Activated CD4-positive, alpha-beta T cell treated with anti-CD3 and anti-CD28 coated beads, Interleukin-2, amount 10 ng/mL, durations not matched to agents 24 days and 14 days (primary cell): ENCODE data around the gene DLX5. TPM values are rescaled to one million over a fixed set of nuclear protein-coding genes. Genes with fewer than 3 reads are reported as not detected.

Source experiments
- DNase-seq: peaks from one replicate; pipeline ENCODE4 v3.0.0; 2022
- H3K27ac Mint-ChIP-seq: one replicate; pipeline ENCODE4 v1.8.0; 2022; ENCODE audit warnings: mild to moderate bottlenecking, mixed read lengths
- H3K27me3 Mint-ChIP-seq: one replicate; pipeline ENCODE4 v1.8.0; 2022; ENCODE audit warnings: mixed read lengths
- H3K36me3 Mint-ChIP-seq: one replicate; pipeline ENCODE4 v1.8.0; 2022; ENCODE audit warnings: low read depth, mild to moderate bottlenecking, mixed read lengths
- H3K4me1 Mint-ChIP-seq: one replicate; pipeline ENCODE4 v1.8.0; 2021; ENCODE audit warnings: mixed read lengths
- H3K4me3 Mint-ChIP-seq: one replicate; pipeline ENCODE4 v1.8.0; 2022; ENCODE audit warnings: mild to moderate bottlenecking, moderate library complexity, mixed read lengths
- H3K9me3 Mint-ChIP-seq: one replicate; pipeline ENCODE4 v1.8.0; 2021; ENCODE audit warnings: mixed read lengths
- intact Hi-C: fragments of 100-400 bp; cut with micrococcal nuclease; formaldehyde crosslinking; loops from one replicate; pipeline ENCODE4 v1.15.1; 2023
- total RNA-seq: library from RNA; stranded (reverse); gene quantifications from 2 replicates; pipeline ENCODE4 v1.2.3, GENCODE V29; 2022

The DLX5 gene
- total RNA-seq, 1 donor from 2014 or later, result not detected

DNA sequence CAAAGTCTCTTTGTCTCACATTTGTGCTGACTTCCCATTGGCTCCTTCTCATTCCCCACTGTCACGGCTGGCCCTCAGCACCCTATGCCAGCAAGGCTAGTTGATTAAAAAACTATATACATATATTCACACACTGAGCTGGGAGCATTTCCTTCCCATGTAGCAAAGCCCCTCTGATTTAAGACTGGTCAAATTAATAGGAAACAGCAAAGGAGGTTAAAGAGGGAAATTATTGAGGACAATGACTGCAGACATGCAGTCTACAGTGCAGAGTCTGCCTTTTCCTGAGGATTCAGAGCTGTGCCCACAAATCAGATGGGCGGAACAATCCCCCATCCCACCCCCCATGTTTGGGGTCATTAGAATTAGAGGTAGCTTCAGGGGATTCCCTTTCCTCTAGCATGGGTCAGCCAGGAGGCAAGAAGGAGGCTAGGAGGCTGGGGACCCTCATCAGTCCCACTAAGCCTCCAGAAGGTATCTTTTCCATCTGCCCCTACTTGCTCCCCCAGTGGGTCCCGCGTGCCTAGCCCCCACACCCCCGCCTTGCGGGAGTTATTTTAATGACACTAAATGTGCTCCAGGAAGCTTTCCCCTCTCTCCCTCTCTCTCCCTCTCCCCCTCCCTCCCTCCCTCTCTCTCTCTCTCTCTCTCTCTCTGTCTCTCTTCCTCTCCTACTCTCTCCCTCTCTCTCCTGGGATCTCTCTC lies 29.1 kb downstream of the DLX5 start:
- Mint-ChIP-seq H3K27ac (no peak overlapping the region), H3K4me1 (peaks cover 2% of the 10 kb centered on the region), H3K9me3 (peaks cover 21% of the 10 kb centered on the region), H3K27me3 (peaks cover 92% of the 10 kb centered on the region), H3K36me3 (no peaks in the 10 kb centered on the region), H3K4me3 (no peak overlapping the region)
- no peak for DNase-seq
- intact Hi-C loops, result no loop called here

DNA sequence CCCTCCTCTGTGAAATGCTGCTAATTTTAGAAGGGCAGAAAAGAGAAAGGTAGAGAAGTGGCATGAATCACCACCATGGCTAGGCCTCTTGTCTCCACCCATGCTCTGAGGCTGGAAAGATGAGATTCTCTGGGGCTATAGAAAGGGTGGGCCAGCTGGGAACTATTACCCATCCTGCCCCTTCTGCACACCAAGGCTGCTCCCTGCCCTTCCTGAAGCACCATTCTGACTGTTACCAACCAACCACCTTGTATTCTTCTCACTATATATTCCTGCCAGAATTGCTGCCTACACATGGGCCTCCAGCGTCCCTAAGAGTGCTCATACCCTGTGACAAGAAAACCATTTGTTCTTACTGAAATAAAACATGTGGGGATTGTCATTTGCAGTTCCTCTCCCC lies 30.7 kb downstream of the DLX5 start:
- peaks cover 14% of the 10 kb centered on the region for H3K9me3 Mint-ChIP-seq
- no peak overlapping the region for H3K27ac Mint-ChIP-seq
- no peak for DNase-seq
- intact Hi-C loops, result loop anchor here (5.0 kb wide), 2 partner anchors 33 to 738 kb away; partner anchors contain the start of gene TAC1
- no peak overlapping the region for H3K4me3 Mint-ChIP-seq
- peaks cover 88% of the 10 kb centered on the region for H3K27me3 Mint-ChIP-seq
- H3K4me1 Mint-ChIP-seq, result peaks cover 2% of the 10 kb centered on the region
- no peaks in the 10 kb centered on the region for H3K36me3 Mint-ChIP-seq

DNA sequence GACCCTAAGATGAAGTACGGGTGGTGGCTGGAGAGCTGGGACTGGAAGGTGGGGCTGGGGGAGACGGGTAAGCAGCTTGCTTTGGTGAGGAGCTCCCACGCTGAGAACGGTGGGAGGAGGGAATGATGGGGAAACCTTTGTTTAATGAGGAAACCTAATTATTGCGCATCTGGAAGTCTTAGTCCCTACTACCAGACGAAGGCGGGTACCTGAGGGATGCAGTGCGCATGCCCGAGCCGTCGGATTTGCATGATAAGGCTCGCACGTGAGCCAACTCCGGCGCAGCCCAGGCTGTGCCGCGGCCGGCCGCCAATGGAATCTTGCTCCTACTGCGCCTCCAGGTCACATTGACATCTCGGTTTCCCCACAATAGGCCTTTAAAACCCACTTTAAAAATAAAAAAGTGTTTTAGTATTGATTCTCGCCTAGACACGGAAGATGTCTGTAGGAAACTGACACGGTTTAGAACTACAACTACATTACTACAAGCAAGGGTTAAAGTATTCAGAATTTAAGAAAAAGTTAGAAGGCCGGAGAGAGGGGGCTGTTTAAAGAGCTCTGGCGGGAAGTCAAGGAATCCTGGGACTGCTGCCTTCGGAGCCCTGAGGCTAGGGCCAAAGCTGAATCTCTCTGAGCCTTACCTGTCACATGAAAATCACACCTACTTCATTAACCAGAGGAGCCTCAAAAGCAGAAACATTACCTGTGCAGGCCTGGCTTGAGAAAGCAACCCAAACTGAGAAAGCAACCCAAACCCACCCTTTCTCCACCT lies 31.4 kb downstream of the DLX5 start:
- DNase-seq, result no peak
- peaks cover 12% of the 10 kb centered on the region for H3K9me3 Mint-ChIP-seq
- H3K36me3 Mint-ChIP-seq, result no peaks in the 10 kb centered on the region
- H3K27me3 Mint-ChIP-seq, result peaks cover 87% of the 10 kb centered on the region
- H3K4me1 Mint-ChIP-seq, result peaks cover 2% of the 10 kb centered on the region
- H3K27ac Mint-ChIP-seq, result no peak overlapping the region
- no peak overlapping the region for H3K4me3 Mint-ChIP-seq
- intact Hi-C loops, result loop anchor here (5.0 kb wide), 2 partner anchors 34 to 739 kb away; partner anchors contain the start of gene TAC1

DNA sequence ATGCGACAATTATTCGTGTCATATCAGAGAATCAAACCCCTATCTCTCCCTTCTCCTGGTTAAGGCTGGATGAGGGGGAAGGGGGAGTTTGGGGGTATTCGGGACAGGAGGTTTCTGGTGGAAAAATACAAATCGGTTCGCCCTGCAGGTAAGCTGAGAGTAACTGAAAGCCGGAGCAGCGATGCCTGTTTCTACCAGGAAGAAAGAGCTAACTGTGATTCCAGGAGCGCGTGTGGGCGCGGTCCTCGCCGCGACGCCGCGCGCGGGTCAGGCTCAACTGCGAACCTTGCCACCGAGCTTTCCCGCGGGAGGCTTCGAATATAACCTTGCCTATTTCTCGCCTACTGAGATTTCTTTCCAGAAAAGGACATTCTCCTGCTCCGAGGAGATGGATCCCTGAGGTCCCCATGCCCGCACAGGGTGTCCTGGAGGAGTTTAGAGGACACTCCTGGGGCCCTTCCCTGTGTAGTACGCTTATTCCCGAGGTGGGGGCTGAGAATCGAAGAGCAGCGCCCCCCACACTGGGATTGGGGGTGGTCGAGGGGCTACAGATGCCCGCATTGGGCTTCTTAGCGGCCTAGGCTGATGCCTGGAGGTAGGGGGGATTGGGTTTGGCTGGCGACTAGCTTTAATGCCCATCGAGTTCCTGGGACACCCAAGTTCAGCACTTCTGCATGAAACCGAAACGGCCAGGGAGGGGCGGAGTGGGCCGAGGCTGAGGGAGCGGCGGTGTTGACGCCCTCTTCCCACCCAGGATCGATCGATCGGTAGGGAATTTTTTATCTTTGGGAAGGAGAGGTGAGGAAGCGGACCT lies 32.2 kb downstream of the DLX5 start:
- intact Hi-C loops, result loop anchor here (5.0 kb wide), 2 partner anchors 35 to 740 kb away; partner anchors contain the start of gene TAC1
- Mint-ChIP-seq H3K27me3 (peaks cover 85% of the 10 kb centered on the region), H3K27ac (no peak overlapping the region), H3K9me3 (peaks cover 8% of the 10 kb centered on the region), H3K36me3 (no peaks in the 10 kb centered on the region), H3K4me3 (no peak overlapping the region), H3K4me1 (peaks cover 2% of the 10 kb centered on the region)
- DNase-seq, result no peak

GRCh38 chr7:96991546-96992191 lies 33.0 kb downstream of the DLX5 start:
- Mint-ChIP-seq H3K36me3 (no peaks in the 10 kb centered on the region), H3K27me3 (peaks cover 83% of the 10 kb centered on the region), H3K4me3 (no peak overlapping the region), H3K27ac (no peak overlapping the region), H3K4me1 (peaks cover 2% of the 10 kb centered on the region), H3K9me3 (peaks cover 5% of the 10 kb centered on the region)
- intact Hi-C loops, result loop anchor here (2.0 to 5.0 kb wide), 3 partner anchors 15 to 741 kb away; partner anchors contain the start of gene TAC1
- DNase-seq, result no peak

- Mint-ChIP-seq H3K27me3 (peaks cover 76% of the 10 kb centered on the region), H3K4me3 (no peak overlapping the region), H3K4me1 (peaks cover 2% of the 10 kb centered on the region), H3K36me3 (no peaks in the 10 kb centered on the region), H3K27ac (no peak overlapping the region), H3K9me3 (peaks cover 5% of the 10 kb centered on the region)
- intact Hi-C loops, result loop anchor here (2.0 to 5.0 kb wide), 3 partner anchors 17 to 742 kb away; partner anchors contain the start of gene TAC1
- DNase-seq, result no peak
Measured at GRCh38 chr7:96989859-96990317, 34.7 kb downstream of the DLX5 start.

GRCh38 chr7:96989241-96989858 lies 35.3 kb downstream of the DLX5 start:
- DNase-seq, result no peak
- H3K27ac Mint-ChIP-seq, result no peak overlapping the region
- H3K4me1 Mint-ChIP-seq, result peaks cover 2% of the 10 kb centered on the region
- peaks cover 72% of the 10 kb centered on the region for H3K27me3 Mint-ChIP-seq
- H3K9me3 Mint-ChIP-seq, result peaks cover 5% of the 10 kb centered on the region
- H3K36me3 Mint-ChIP-seq, result no peaks in the 10 kb centered on the region
- H3K4me3 Mint-ChIP-seq, result no peak overlapping the region
- intact Hi-C loops, result no loop called here

DNA sequence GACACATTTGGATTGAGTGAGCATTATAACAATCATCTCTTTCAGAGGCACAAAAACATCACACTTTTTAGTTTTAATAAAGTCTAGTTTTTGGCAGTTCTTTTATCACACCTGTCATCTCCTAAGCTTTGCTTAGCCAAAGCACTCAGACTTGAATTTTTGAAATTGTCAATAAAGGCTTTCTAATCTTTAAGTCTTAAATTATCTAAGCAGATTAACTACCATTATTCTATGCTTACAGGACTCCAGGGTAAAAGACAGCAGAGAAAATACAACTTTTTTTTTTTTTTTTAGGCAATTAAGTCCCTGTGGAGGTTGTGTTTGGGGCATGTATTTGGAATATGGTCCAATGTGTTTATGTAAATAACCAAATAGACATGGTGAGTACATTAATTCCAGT lies 36.9 kb downstream of the DLX5 start:
- peaks cover 56% of the 10 kb centered on the region for H3K27me3 Mint-ChIP-seq
- intact Hi-C loops, result no loop called here

DNA sequence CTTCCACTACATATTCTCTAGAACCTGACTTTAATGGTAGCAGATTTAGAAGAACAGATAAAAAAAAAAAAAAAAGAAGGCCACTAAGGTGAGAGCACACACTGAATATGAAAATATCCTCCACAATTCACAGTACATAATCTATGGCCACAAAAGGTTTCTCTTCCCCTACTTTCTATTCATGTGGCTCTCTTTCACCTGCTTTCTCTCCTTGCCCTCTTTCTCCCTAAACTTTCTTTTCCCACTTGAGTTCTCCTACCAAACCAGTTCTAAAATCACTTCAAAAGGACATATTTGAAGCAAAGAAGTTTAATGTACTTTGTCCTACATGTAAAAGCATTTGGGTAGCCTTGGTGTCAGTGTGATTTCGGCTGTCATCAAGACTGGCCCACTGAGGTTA lies 37.7 kb downstream of the DLX5 start:
- intact Hi-C loops, result no loop called here
- H3K27me3 Mint-ChIP-seq, result peaks cover 51% of the 10 kb centered on the region
- H3K4me1 Mint-ChIP-seq, result no peaks in the 10 kb centered on the region
- DNase-seq, result no peak
- H3K9me3 Mint-ChIP-seq, result no peaks in the 10 kb centered on the region
- H3K36me3 Mint-ChIP-seq, result no peaks in the 10 kb centered on the region
- no peak overlapping the region for H3K4me3 Mint-ChIP-seq
- H3K27ac Mint-ChIP-seq, result no peak overlapping the region

More for the DNA sequence above, 36.9 kb downstream of the DLX5 start:
- no peaks in the 10 kb centered on the region for H3K36me3 Mint-ChIP-seq
- H3K4me3 Mint-ChIP-seq, result no peak overlapping the region
- H3K9me3 Mint-ChIP-seq, result peaks cover 1% of the 10 kb centered on the region
- H3K4me1 Mint-ChIP-seq, result peaks cover under 1% of the 10 kb centered on the region
- DNase-seq, result no peak
- no peak overlapping the region for H3K27ac Mint-ChIP-seq

- no peaks in the 10 kb centered on the region for H3K4me1 Mint-ChIP-seq
- no peak overlapping the region for H3K4me3 Mint-ChIP-seq
- H3K9me3 Mint-ChIP-seq, result no peaks in the 10 kb centered on the region
- intact Hi-C loops, result no loop called here
- H3K36me3 Mint-ChIP-seq, result no peaks in the 10 kb centered on the region
- H3K27me3 Mint-ChIP-seq, result peaks cover 45% of the 10 kb centered on the region
- no peak overlapping the region for H3K27ac Mint-ChIP-seq
- DNase-seq, result no peak
Measured at GRCh38 chr7:96985992-96986391, 38.6 kb downstream of the DLX5 start.

- H3K4me3 Mint-ChIP-seq, result no peak overlapping the region
- H3K4me1 Mint-ChIP-seq, result no peaks in the 10 kb centered on the region
- DNase-seq, result no peak
- no peak overlapping the region for H3K27ac Mint-ChIP-seq
- intact Hi-C loops, result no loop called here
- H3K27me3 Mint-ChIP-seq, result peaks cover 21% of the 10 kb centered on the region
- no peaks in the 10 kb centered on the region for H3K36me3 Mint-ChIP-seq
- H3K9me3 Mint-ChIP-seq, result no peaks in the 10 kb centered on the region
Measured at GRCh38 chr7:96982586-96982985, 42.0 kb downstream of the DLX5 start.

GRCh38 chr7:96979551-96980276 lies 44.9 kb downstream of the DLX5 start:
- H3K4me1 Mint-ChIP-seq, result no peaks in the 10 kb centered on the region
- H3K27ac Mint-ChIP-seq, result no peak overlapping the region
- DNase-seq, result no peak
- H3K27me3 Mint-ChIP-seq, result peaks cover 9% of the 10 kb centered on the region
- no peaks in the 10 kb centered on the region for H3K36me3 Mint-ChIP-seq
- no peak overlapping the region for H3K4me3 Mint-ChIP-seq
- intact Hi-C loops, result no loop called here
- no peaks in the 10 kb centered on the region for H3K9me3 Mint-ChIP-seq
